Hematopoietic multipotent progenitor cell treated with erythropoietin and hydrocortisone succinate and interleukin-3 and kit ligand, for 8 days (in vitro differentiated cells): ENCODE data around the gene ZNF554.
"Not testable (repeated sequence)": the region's sequence is repeated elsewhere in the genome, so short reads cannot be mapped to it uniquely, and the experiment has no call there.

Experiments used
- DNase-seq: peaks from one replicate; pipeline ENCODE4 v3.0.0-alpha.2; 2015

ZNF554 gene

GRCh38 chr19:2837430-2837829, 17.8 kb downstream of the ZNF554 start:
- DNase-seq: no peak

- peak; percentile 98 for DNase-seq
Observed at GRCh38 chr19:2840794-2841791, 21.4 kb downstream of the ZNF554 start, which contains the start of gene ZNF555. TSS of gene ZNF555 (plus strand) at chr19:2841475. CDS start at chr19:2841573, 98 bp downstream.

GRCh38 chr19:2841855-2842574, 22.3 kb downstream of the ZNF554 start:
- DNase-seq: no peak

- no peak for DNase-seq
Observed at GRCh38 chr19:2845107-2845506, 25.4 kb downstream of the ZNF554 start.

- no peak for DNase-seq
Observed at GRCh38 chr19:2846180-2846894, 26.7 kb downstream of the ZNF554 start.

GRCh38 chr19:2847507-2847906, 27.8 kb downstream of the ZNF554 start:
- no peak for DNase-seq

GRCh38 chr19:2848616-2849015, 28.9 kb downstream of the ZNF554 start:
- no peak for DNase-seq

GRCh38 chr19:2850256-2850925, 30.7 kb downstream of the ZNF554 start:
- no peak for DNase-seq

- DNase-seq: no peak
Observed at GRCh38 chr19:2852598-2852997, 32.9 kb downstream of the ZNF554 start.

GRCh38 chr19:2853015-2853606, 33.4 kb downstream of the ZNF554 start:
- no peak for DNase-seq

- no peak for DNase-seq
Observed at GRCh38 chr19:2854849-2855248, 35.2 kb downstream of the ZNF554 start.

GRCh38 chr19:2856457-2857050, 36.9 kb downstream of the ZNF554 start:
- no peak for DNase-seq

GRCh38 chr19:2858864-2859263, 39.2 kb downstream of the ZNF554 start:
- no peak for DNase-seq

- no peak for DNase-seq
Observed at GRCh38 chr19:2863816-2864215, 44.1 kb downstream of the ZNF554 start.

GRCh38 chr19:2865334-2866100, 45.8 kb downstream of the ZNF554 start:
- DNase-seq: peak; percentile 78

- DNase-seq: no peak
Observed at GRCh38 chr19:2866495-2867024, 46.9 kb downstream of the ZNF554 start.

GRCh38 chr19:2867025-2867991, 47.6 kb downstream of the ZNF554 start, which contains the start of gene ZNF556:
TSS of gene ZNF556 (plus strand) at chr19:2867335. CDS start at chr19:2867422, 87 bp downstream.
- DNase-seq: no peak

- DNase-seq: no peak
Observed at GRCh38 chr19:2869618-2870017, 50.0 kb downstream of the ZNF554 start.

- DNase-seq: not testable (repeated sequence)
Observed at GRCh38 chr19:2872175-2872574, 52.5 kb downstream of the ZNF554 start.
